ENCODE results near the gene TNFRSF8. TPM values are rescaled to one million over a fixed set of nuclear protein-coding genes. Genes with fewer than 3 reads are reported as not detected.

Gene TNFRSF8
- total and polyA plus RNA-seq, 9 of the 15 experiments (the other 6 are each of a cell fraction or from before 2014, with no cell fraction given), result 3.5 to 38.4 (median 17.1) TPM

DNA sequence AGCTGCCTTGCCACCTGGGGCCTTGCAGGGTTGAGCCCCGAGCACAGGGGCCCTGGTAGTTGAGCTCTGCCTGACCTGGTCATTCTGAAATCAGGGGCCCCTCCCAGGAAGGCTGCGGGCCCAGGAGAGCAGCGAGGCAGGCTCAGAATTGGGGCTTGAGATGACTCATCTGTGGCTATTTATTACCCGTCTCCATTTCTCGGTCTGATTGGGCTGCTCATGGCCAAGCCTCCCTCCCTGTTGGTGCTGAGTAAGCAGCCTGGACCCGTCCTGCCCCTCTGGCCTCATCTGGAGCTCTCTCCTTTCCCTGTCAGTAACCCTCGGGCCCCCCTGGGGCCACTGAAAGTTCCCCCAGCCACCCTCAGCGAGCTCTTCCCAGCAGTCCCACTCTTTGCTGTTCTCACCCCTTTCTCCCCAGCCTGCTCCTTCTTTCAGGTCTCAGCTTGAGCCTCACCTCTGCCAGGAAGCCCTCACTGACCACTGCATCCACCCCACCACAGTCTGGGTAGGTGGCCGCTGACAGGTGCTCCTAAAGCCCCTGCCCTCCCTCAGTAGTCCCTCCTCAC lies 11.0 kb upstream of the TNFRSF8 start (continued):
- TF ChIP-seq, protein P1, sequence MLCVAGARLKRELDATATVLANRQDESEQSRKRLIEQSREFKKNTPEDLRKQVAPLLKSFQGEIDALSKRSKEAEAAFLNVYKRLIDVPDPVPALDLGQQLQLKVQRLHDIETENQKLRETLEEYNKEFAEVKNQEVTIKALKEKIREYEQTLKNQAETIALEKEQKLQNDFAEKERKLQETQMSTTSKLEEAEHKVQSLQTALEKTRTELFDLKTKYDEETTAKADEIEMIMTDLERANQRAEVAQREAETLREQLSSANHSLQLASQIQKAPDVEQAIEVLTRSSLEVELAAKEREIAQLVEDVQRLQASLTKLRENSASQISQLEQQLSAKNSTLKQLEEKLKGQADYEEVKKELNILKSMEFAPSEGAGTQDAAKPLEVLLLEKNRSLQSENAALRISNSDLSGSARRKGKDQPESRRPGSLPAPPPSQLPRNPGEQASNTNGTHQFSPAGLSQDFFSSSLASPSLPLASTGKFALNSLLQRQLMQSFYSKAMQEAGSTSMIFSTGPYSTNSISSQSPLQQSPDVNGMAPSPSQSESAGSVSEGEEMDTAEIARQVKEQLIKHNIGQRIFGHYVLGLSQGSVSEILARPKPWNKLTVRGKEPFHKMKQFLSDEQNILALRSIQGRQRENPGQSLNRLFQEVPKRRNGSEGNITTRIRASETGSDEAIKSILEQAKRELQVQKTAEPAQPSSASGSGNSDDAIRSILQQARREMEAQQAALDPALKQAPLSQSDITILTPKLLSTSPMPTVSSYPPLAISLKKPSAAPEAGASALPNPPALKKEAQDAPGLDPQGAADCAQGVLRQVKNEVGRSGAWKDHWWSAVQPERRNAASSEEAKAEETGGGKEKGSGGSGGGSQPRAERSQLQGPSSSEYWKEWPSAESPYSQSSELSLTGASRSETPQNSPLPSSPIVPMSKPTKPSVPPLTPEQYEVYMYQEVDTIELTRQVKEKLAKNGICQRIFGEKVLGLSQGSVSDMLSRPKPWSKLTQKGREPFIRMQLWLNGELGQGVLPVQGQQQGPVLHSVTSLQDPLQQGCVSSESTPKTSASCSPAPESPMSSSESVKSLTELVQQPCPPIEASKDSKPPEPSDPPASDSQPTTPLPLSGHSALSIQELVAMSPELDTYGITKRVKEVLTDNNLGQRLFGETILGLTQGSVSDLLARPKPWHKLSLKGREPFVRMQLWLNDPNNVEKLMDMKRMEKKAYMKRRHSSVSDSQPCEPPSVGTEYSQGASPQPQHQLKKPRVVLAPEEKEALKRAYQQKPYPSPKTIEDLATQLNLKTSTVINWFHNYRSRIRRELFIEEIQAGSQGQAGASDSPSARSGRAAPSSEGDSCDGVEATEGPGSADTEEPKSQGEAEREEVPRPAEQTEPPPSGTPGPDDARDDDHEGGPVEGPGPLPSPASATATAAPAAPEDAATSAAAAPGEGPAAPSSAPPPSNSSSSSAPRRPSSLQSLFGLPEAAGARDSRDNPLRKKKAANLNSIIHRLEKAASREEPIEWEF (CRISPR knock-in tag; IDR thresholded peaks at IDR 0.05), result no peak
- TF ChIP-seq ZNF232 (CRISPR knock-in tag; IDR thresholded peaks at IDR 0.05) (no peak), PHF20 (IDR thresholded peaks at IDR 0.05; ENCODE audit: partially characterized antibody) (no peak), ZEB2 (IDR thresholded peaks at IDR 0.05) (0 out of 2 replicates have a peak, but pooled peaks have one; percentile 19), MTA2 (IDR thresholded peaks at IDR 0.05; ENCODE audit: low read depth) (no peak), ILK (tag; IDR thresholded peaks at IDR 0.05; ENCODE audit: borderline replicate concordance, low read depth) (no peak), NFRKB (IDR thresholded peaks at IDR 0.05; ENCODE audit: low read depth) (no peak), RBM34 (IDR thresholded peaks at IDR 0.05; ENCODE audit: borderline replicate concordance, insufficient read depth, low read length) (no peak), MEF2D (tag; conservative IDR thresholded peaks at IDR 0.05; ENCODE audit: low read depth) (peak; percentile 50; the same call in 1 of the 2 replicates), KAT7 (CRISPR knock-in tag; IDR thresholded peaks at IDR 0.05; ENCODE audit: borderline replicate concordance) (no peak), ZNF76 (CRISPR knock-in tag; IDR thresholded peaks at IDR 0.05; ENCODE audit: borderline replicate concordance) (no peak), MAFK (IDR thresholded peaks at IDR 0.05; ENCODE audit: low read length) (peak; percentile 94)
- TF ChIP-seq, protein P2, sequence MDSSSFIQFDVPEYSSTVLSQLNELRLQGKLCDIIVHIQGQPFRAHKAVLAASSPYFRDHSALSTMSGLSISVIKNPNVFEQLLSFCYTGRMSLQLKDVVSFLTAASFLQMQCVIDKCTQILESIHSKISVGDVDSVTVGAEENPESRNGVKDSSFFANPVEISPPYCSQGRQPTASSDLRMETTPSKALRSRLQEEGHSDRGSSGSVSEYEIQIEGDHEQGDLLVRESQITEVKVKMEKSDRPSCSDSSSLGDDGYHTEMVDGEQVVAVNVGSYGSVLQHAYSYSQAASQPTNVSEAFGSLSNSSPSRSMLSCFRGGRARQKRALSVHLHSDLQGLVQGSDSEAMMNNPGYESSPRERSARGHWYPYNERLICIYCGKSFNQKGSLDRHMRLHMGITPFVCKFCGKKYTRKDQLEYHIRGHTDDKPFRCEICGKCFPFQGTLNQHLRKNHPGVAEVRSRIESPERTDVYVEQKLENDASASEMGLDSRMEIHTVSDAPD (CRISPR knock-in tag; IDR thresholded peaks at IDR 0.05), result no peak
- TF ChIP-seq, protein P3, sequence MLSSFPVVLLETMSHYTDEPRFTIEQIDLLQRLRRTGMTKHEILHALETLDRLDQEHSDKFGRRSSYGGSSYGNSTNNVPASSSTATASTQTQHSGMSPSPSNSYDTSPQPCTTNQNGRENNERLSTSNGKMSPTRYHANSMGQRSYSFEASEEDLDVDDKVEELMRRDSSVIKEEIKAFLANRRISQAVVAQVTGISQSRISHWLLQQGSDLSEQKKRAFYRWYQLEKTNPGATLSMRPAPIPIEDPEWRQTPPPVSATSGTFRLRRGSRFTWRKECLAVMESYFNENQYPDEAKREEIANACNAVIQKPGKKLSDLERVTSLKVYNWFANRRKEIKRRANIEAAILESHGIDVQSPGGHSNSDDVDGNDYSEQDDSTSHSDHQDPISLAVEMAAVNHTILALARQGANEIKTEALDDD (IDR thresholded peaks at IDR 0.05), result peak; percentile 38; the same call in 1 of the 2 replicates
- TF ChIP-seq, protein P4, sequence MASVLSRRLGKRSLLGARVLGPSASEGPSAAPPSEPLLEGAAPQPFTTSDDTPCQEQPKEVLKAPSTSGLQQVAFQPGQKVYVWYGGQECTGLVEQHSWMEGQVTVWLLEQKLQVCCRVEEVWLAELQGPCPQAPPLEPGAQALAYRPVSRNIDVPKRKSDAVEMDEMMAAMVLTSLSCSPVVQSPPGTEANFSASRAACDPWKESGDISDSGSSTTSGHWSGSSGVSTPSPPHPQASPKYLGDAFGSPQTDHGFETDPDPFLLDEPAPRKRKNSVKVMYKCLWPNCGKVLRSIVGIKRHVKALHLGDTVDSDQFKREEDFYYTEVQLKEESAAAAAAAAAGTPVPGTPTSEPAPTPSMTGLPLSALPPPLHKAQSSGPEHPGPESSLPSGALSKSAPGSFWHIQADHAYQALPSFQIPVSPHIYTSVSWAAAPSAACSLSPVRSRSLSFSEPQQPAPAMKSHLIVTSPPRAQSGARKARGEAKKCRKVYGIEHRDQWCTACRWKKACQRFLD (CRISPR knock-in tag; IDR thresholded peaks at IDR 0.05), result no peak
- TF ChIP-seq, protein P5, sequence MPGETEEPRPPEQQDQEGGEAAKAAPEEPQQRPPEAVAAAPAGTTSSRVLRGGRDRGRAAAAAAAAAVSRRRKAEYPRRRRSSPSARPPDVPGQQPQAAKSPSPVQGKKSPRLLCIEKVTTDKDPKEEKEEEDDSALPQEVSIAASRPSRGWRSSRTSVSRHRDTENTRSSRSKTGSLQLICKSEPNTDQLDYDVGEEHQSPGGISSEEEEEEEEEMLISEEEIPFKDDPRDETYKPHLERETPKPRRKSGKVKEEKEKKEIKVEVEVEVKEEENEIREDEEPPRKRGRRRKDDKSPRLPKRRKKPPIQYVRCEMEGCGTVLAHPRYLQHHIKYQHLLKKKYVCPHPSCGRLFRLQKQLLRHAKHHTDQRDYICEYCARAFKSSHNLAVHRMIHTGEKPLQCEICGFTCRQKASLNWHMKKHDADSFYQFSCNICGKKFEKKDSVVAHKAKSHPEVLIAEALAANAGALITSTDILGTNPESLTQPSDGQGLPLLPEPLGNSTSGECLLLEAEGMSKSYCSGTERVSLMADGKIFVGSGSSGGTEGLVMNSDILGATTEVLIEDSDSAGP (CRISPR knock-in tag; IDR thresholded peaks at IDR 0.05), result no peak
- TF ChIP-seq, protein P6, sequence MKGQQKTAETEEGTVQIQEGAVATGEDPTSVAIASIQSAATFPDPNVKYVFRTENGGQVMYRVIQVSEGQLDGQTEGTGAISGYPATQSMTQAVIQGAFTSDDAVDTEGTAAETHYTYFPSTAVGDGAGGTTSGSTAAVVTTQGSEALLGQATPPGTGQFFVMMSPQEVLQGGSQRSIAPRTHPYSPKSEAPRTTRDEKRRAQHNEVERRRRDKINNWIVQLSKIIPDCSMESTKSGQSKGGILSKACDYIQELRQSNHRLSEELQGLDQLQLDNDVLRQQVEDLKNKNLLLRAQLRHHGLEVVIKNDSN (CRISPR knock-in tag; IDR thresholded peaks at IDR 0.05), result no peak
